HEK293 (cell line): ENCODE measurements around the gene IFNL1.

Experiments used
- CTCF ChIA-PET: fragments of 350-600 bp; formaldehyde crosslinking; extraction: SDS; loops from one replicate; lab custom pipeline; 2021; ENCODE audit warnings: antibody characterized with exemption; lab: Yijun Ruan, JAX
- POLR2A ChIA-PET: fragments of 300-600 bp; formaldehyde crosslinking; extraction: SDS; loops from one replicate; lab custom pipeline; 2020; ENCODE audit warnings: antibody characterized with exemption, inconsistent platforms; lab: Yijun Ruan, JAX
- H3K27ac ChIP-seq: fragments of 200-500 bp; sonication (Bioruptor generic); 2 replicates; pipeline ENCODE4 v1.5.1; 2014; ENCODE audit warnings: low read depth, low read length, control low read depth, inconsistent platforms; ENCODE audit errors: extremely low read depth
- H3K36me3 ChIP-seq, 2 experiments: fragments of 200-500 bp in 1 of 2; sonication (Bioruptor generic) in 1 of 2; 1 replicate in 1 of 2; 2 replicates in 1 of 2; pipeline ENCODE4 v1.5.1; 2014 to 2017; ENCODE audit warnings: inconsistent platforms in 2 of 2, low read length in 2 of 2; ENCODE audit not compliant: control insufficient read depth in 2 of 2, insufficient read depth in 1 of 2
- H3K4me1 ChIP-seq: fragments of 200-500 bp; sonication (Bioruptor generic); 2 replicates; pipeline ENCODE4 v1.5.1; 2014; ENCODE audit warnings: mild to moderate bottlenecking, low read length, inconsistent platforms; ENCODE audit not compliant: control insufficient read depth, insufficient read depth
- H3K4me3 ChIP-seq: 2 replicates; pipeline ENCODE4 v1.5.1; 2011; ENCODE audit warnings: low read depth, mild to moderate bottlenecking, control low read depth, low read length, moderate library complexity
- H3K9me3 ChIP-seq: fragments of 200-500 bp; sonication (Bioruptor generic); 2 replicates; pipeline ENCODE4 v1.5.1; 2014; ENCODE audit warnings: low read depth, low read length, inconsistent platforms; ENCODE audit not compliant: control insufficient read depth, insufficient read depth
- GFI1B ChIP-seq: fragments of 450-650 bp; formaldehyde crosslinking; IDR thresholded peaks from 2 replicates; pipeline ENCODE4 v1.5.1; 2016; ENCODE audit warnings: missing biosample characterization, missing genetic modification characterization
- GLIS2 ChIP-seq: fragments of 450-650 bp; formaldehyde crosslinking; IDR thresholded peaks from 2 replicates; pipeline ENCODE4 v1.5.1; 2016; ENCODE audit warnings: missing biosample characterization, missing genetic modification characterization
- HOXA7 ChIP-seq: sonication (generic); formaldehyde crosslinking; IDR thresholded peaks from 2 replicates; pipeline ENCODE4 v1.8.1; 2022; ENCODE audit warnings: missing genetic modification reagents, borderline replicate concordance
- KLF8 ChIP-seq: fragments of 450-650 bp; formaldehyde crosslinking; IDR thresholded peaks from 2 replicates; pipeline ENCODE4 v1.5.1; 2016; ENCODE audit warnings: missing biosample characterization, missing genetic modification characterization
- PBX3 ChIP-seq: sonication (generic); formaldehyde crosslinking; IDR thresholded peaks from 2 replicates; pipeline ENCODE4 v1.8.1; 2022; ENCODE audit warnings: mild to moderate bottlenecking, moderate library complexity, missing genetic modification reagents
- PRDM1 ChIP-seq: fragments of 450-650 bp; formaldehyde crosslinking; IDR thresholded peaks from 2 replicates; pipeline ENCODE4; 2016; ENCODE audit warnings: missing biosample characterization, missing genetic modification characterization
- REPIN1 ChIP-seq: fragments of 450-650 bp; formaldehyde crosslinking; IDR thresholded peaks from 2 replicates; pipeline ENCODE4 v1.5.1; 2017; ENCODE audit warnings: missing biosample characterization, missing genetic modification characterization, low read depth
- SETDB1 ChIP-seq: IDR thresholded peaks from one replicate; pipeline ENCODE4 v1.6.1; 2017; ENCODE audit warnings: mild to moderate bottlenecking, low read length, moderate library complexity, mixed read lengths; ENCODE audit not compliant: insufficient read length
- SP2 ChIP-seq: fragments of 450-650 bp; formaldehyde crosslinking; IDR thresholded peaks from 2 replicates; pipeline ENCODE4 v1.5.1; 2016; ENCODE audit warnings: missing biosample characterization, missing genetic modification characterization
- TCF7L2 ChIP-seq: IDR thresholded peaks from 2 replicates; pipeline ENCODE4 v1.6.1; 2011; ENCODE audit warnings: low read depth, mild to moderate bottlenecking, inconsistent platforms, low read length, moderate library complexity, borderline replicate concordance
- ZBTB44 ChIP-seq: fragments of 450-650 bp; IDR thresholded peaks from 2 replicates; pipeline ENCODE4 v1.5.1; 2018; ENCODE audit warnings: missing biosample characterization, mild to moderate bottlenecking, missing genetic modification characterization
- ZFHX2 ChIP-seq: fragments of 450-650 bp; formaldehyde crosslinking; conservative IDR thresholded peaks from 2 replicates; pipeline ENCODE4 v1.5.1; 2016; ENCODE audit warnings: missing biosample characterization, missing genetic modification characterization
- ZIC2 ChIP-seq: fragments of 450-650 bp; formaldehyde crosslinking; IDR thresholded peaks from 2 replicates; pipeline ENCODE4 v1.5.1; 2016; ENCODE audit warnings: missing biosample characterization, missing genetic modification characterization
- ZNF157 ChIP-seq: fragments of 450-650 bp; formaldehyde crosslinking; IDR thresholded peaks from 2 replicates; pipeline ENCODE4 v1.5.1; 2016; ENCODE audit warnings: missing biosample characterization, missing genetic modification characterization
- ZNF184 ChIP-seq: fragments of 450-650 bp; IDR thresholded peaks from 2 replicates; pipeline ENCODE4 v1.5.1; 2018; ENCODE audit warnings: missing biosample characterization, mild to moderate bottlenecking, missing genetic modification characterization
- ZNF202 ChIP-seq: fragments of 450-650 bp; formaldehyde crosslinking; IDR thresholded peaks from 2 replicates; pipeline ENCODE4 v1.5.1; 2016; ENCODE audit warnings: missing biosample characterization, missing genetic modification characterization, borderline replicate concordance
- ZNF214 ChIP-seq: fragments of 450-650 bp; formaldehyde crosslinking; IDR thresholded peaks from 2 replicates; pipeline ENCODE4 v1.5.1; 2017; ENCODE audit warnings: missing biosample characterization, mild to moderate bottlenecking, missing genetic modification characterization, borderline replicate concordance
- ZNF248 ChIP-seq: fragments of 450-650 bp; formaldehyde crosslinking; IDR thresholded peaks from 2 replicates; pipeline ENCODE4 v1.5.1; 2017; ENCODE audit warnings: missing biosample characterization, missing genetic modification characterization
- ZNF311 ChIP-seq: fragments of 450-650 bp; formaldehyde crosslinking; IDR thresholded peaks from 2 replicates; pipeline ENCODE4 v1.5.1; 2017; ENCODE audit warnings: missing biosample characterization, missing genetic modification characterization, borderline replicate concordance
- ZNF426 ChIP-seq: fragments of 450-650 bp; formaldehyde crosslinking; IDR thresholded peaks from 2 replicates; pipeline ENCODE4 v1.5.1; 2017; ENCODE audit warnings: missing biosample characterization, missing genetic modification characterization, mild to moderate bottlenecking, inconsistent platforms, moderate library complexity
- ZNF521 ChIP-seq: fragments of 450-650 bp; formaldehyde crosslinking; IDR thresholded peaks from 2 replicates; pipeline ENCODE4 v1.5.1; 2017; ENCODE audit warnings: missing biosample characterization, mild to moderate bottlenecking, missing genetic modification characterization
- ZNF555 ChIP-seq: fragments of 450-650 bp; formaldehyde crosslinking; conservative IDR thresholded peaks from 2 replicates; pipeline ENCODE4 v1.5.1; 2017; ENCODE audit warnings: missing biosample characterization, mild to moderate bottlenecking, missing genetic modification characterization, inconsistent platforms
- ZNF560 ChIP-seq: fragments of 450-650 bp; formaldehyde crosslinking; IDR thresholded peaks from 2 replicates; pipeline ENCODE4 v1.5.1; 2017; ENCODE audit warnings: missing biosample characterization, missing genetic modification characterization, borderline replicate concordance
- ZNF580 ChIP-seq: fragments of 450-650 bp; formaldehyde crosslinking; IDR thresholded peaks from 2 replicates; pipeline ENCODE4 v1.5.1; 2016; ENCODE audit warnings: missing biosample characterization, missing genetic modification characterization
- ZNF600 ChIP-seq: fragments of 450-650 bp; formaldehyde crosslinking; IDR thresholded peaks from 2 replicates; pipeline ENCODE4 v1.5.1; 2016; ENCODE audit warnings: missing biosample characterization, missing genetic modification characterization
- ZNF664 ChIP-seq: fragments of 450-650 bp; formaldehyde crosslinking; IDR thresholded peaks from 2 replicates; pipeline ENCODE4 v1.5.1; 2016; ENCODE audit warnings: missing biosample characterization, missing genetic modification characterization
- ZNF701 ChIP-seq: fragments of 450-650 bp; formaldehyde crosslinking; IDR thresholded peaks from 2 replicates; pipeline ENCODE4 v1.5.1; 2016; ENCODE audit warnings: missing biosample characterization, missing genetic modification characterization
- ZNF768 ChIP-seq: fragments of 450-650 bp; formaldehyde crosslinking; IDR thresholded peaks from 2 replicates; pipeline ENCODE4 v1.5.1; 2018; ENCODE audit warnings: missing biosample characterization, mild to moderate bottlenecking, missing genetic modification characterization
- ZNF785 ChIP-seq: fragments of 450-650 bp; formaldehyde crosslinking; IDR thresholded peaks from 2 replicates; pipeline ENCODE4 v1.5.1; 2016; ENCODE audit warnings: missing biosample characterization, missing genetic modification characterization
- ZNF837 ChIP-seq: fragments of 450-650 bp; formaldehyde crosslinking; IDR thresholded peaks from 2 replicates; pipeline ENCODE4 v1.5.1; 2016; ENCODE audit warnings: missing biosample characterization, missing genetic modification characterization
- TF ChIP-seq, protein P1 (sequence below): fragments of 450-650 bp; formaldehyde crosslinking; optimal IDR thresholded peaks from 2 replicates; pipeline ENCODE3; 2016; ENCODE audit warnings: missing biosample characterization, mild to moderate bottlenecking, missing genetic modification characterization

Gene IFNL1

DNA sequence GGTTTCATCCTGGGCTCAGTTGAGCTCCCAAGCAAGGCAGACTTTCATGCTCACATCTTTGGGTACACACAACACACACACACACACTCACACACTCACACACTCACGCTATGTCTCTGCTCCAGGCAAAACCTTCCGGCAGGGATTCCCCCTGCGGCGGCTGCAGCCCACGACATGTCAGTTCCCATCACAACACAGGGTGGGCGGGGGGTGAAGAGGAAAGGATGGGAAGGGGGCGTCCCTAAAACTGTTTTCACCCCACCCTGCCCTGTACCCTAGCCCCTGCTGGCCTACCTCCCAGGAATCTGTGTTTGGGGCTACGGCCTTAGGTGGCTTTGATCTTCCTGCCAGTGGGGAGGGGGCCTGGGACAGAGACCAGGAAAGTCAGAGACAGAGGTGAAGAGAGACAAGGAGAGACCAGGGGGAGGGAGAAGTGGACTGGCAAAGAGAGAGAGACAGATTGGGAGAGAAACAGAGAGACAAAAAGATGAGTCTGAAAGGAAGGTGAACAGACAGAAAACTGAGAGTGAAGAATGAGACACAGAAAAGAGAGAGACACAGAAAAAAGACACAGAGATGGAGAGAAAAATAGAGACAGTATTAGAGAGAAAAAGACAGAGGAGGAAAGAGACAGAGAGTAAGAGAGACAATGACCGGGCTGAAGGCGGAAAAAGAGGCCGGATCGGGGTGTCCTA is 20.6 kb downstream of the IFNL1 start (continued):
- no peak for TF ChIP-seq ZNF580 (tag by site-specific recombination)
- peak; percentile 80 for TF ChIP-seq PRDM1 (tag by site-specific recombination)
- no peak for TF ChIP-seq ZNF600 (tag by site-specific recombination)
- no peak for TF ChIP-seq ZBTB44
- TF ChIP-seq ZNF214 (tag by site-specific recombination), result no peak
- no peak for TF ChIP-seq REPIN1
- TF ChIP-seq PBX3 (CRISPR knock-in tag), result no peak
- TF ChIP-seq SETDB1, result no peak
- no peak for TF ChIP-seq ZNF184 (tag by site-specific recombination)
- no peak for TF ChIP-seq GFI1B (tag by site-specific recombination)
- no peak for TF ChIP-seq ZNF311 (tag by site-specific recombination)
- no peak for TF ChIP-seq HOXA7
- TF ChIP-seq ZNF521, result no peak
- TF ChIP-seq SP2 (tag by site-specific recombination), result no peak
- TF ChIP-seq ZFHX2 (tag by site-specific recombination), result peak; percentile 56
- no peak for TF ChIP-seq ZNF785 (tag by site-specific recombination)
- no peak for TF ChIP-seq ZNF248 (tag by site-specific recombination)
- TF ChIP-seq, all 188 proteins: peak for 5

- Histone ChIP-seq H3K27ac (no peak overlapping the region), H3K4me1 (peaks cover 9% of the 10 kb centered on the region), H3K36me3 (peaks cover 47 to 57% of the 10 kb centered on the region in 2 experiments), H3K9me3 (no peaks in the 10 kb centered on the region), H3K4me3 (no peak overlapping the region)
- POLR2A ChIA-PET, result no interaction called here
- TF ChIP-seq REPIN1 (peak; percentile 79; the same call in 1 of the 2 replicates), ZNF664 (tag by site-specific recombination) (peak; percentile 91), KLF8 (tag by site-specific recombination) (peak; percentile 60; the same call in 1 of the 2 replicates), ZNF837 (tag by site-specific recombination) (no peak)
- CTCF ChIA-PET, result interaction anchor here (1.2 kb wide), 1 partner anchor 10 kb away, joined by 3 read pairs; no protein-coding TSS in a partner anchor
These were observed 21.3 kb downstream of the IFNL1 start for GRCh38 chr19:39317476-39317875.

- CTCF ChIA-PET, result interaction anchor here (1.2 kb wide), 1 partner anchor 9 kb away, joined by 3 read pairs; no protein-coding TSS in a partner anchor
- TF ChIP-seq ZNF560 (tag by site-specific recombination), result no peak
- no peak for TF ChIP-seq ZNF202 (tag by site-specific recombination)
- no peak for TF ChIP-seq ZNF701 (tag by site-specific recombination)
- peak; percentile 62 for TF ChIP-seq ZNF600 (tag by site-specific recombination)
- no peak for TF ChIP-seq ZNF555 (tag by site-specific recombination)
- TF ChIP-seq, protein P1, sequence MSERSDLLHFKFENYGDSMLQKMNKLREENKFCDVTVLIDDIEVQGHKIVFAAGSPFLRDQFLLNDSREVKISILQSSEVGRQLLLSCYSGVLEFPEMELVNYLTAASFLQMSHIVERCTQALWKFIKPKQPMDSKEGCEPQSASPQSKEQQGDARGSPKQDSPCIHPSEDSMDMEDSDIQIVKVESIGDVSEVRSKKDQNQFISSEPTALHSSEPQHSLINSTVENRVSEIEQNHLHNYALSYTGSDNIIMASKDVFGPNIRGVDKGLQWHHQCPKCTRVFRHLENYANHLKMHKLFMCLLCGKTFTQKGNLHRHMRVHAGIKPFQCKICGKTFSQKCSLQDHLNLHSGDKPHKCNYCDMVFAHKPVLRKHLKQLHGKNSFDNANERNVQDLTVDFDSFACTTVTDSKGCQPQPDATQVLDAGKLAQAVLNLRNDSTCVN (tag by site-specific recombination), result peak; percentile 6
- TF ChIP-seq ZNF521, result no peak
- TF ChIP-seq ZNF426 (tag by site-specific recombination), result no peak
- no peak for TF ChIP-seq TCF7L2
- no peak for TF ChIP-seq ZNF157 (tag by site-specific recombination)
- no peak for TF ChIP-seq ZNF768
- peak; percentile 67 for TF ChIP-seq ZIC2 (tag by site-specific recombination)
- peak; percentile 72 for TF ChIP-seq GLIS2
- Histone ChIP-seq H3K4me1 (peaks cover 9% of the 10 kb centered on the region), H3K9me3 (no peaks in the 10 kb centered on the region), H3K27ac (no peak overlapping the region), H3K4me3 (no peak overlapping the region), H3K36me3 (peaks cover 41 to 52% of the 10 kb centered on the region in 2 experiments)
- POLR2A ChIA-PET, result no interaction called here
These were observed 21.9 kb downstream of the IFNL1 start for GRCh38 chr19:39318071-39318470.
